GM12878 (cell line): Measurements from ENCODE around the gene SLC37A2. TPM values are rescaled to one million over a fixed set of nuclear protein-coding genes. Genes with fewer than 3 reads are reported as not detected.
"Not testable (repeated sequence)": the region's sequence is repeated elsewhere in the genome, so short reads cannot be mapped to it uniquely, and the experiment has no call there.

ENCODE experiments used
- ATAC-seq: fragments of 200-7000 bp; cut with Tn5 transposase; 3 replicates; pipeline ENCODE4 v1.9.1; 2020; ENCODE audit warnings: mild to moderate bottlenecking, moderate library complexity
- BruUV-seq: library from RNA; stranded (reverse); fragments of 400-500 nt; replicated peaks from 2 replicates; lab custom pipeline; 2021; lab: Mats Ljungman, UMichigan
- CTCF ChIA-PET: fragments of 300-600 bp; sonication (Branson Sonifier 250); formaldehyde crosslinking; extraction: SDS; loops from one replicate; lab custom pipeline; 2021; ENCODE audit warnings: inconsistent platforms; lab: Yijun Ruan, JAX
- POLR2A ChIA-PET: fragments of 350-600 bp; formaldehyde crosslinking; extraction: SDS; loops from one replicate; lab custom pipeline; 2021; ENCODE audit warnings: inconsistent platforms; lab: Charles Lee
- RAD21 ChIA-PET: fragments of 300-600 bp; sonication (Branson Sonifier 250); formaldehyde crosslinking; loops from one replicate; lab custom pipeline; 2023; ENCODE audit warnings: antibody characterized with exemption; ENCODE audit not compliant: unreplicated experiment; lab: Charles Lee
- SMC1A ChIA-PET: fragments of 300-600 bp; sonication (Branson Sonifier 250); formaldehyde crosslinking; loops from one replicate; lab custom pipeline; 2023; ENCODE audit not compliant: unreplicated experiment, uncharacterized antibody; lab: Charles Lee
- DNase-seq: peaks from one replicate; pipeline ENCODE4 v3.0.0-alpha.2; 2011; ENCODE audit warnings: low read depth, low spot score
- FAIRE-seq: peaks from 3 replicates; lab custom pipeline; 2011; peaks lifted over from hg19 to GRCh38; lab: Jason Lieb, UNC
- H2AFZ ChIP-seq: 2 replicates; pipeline ENCODE4 v1.6.0; 2011; ENCODE audit warnings: low read depth, low read length, control low read depth; ENCODE audit not compliant: control insufficient read depth
- H3K27ac ChIP-seq: 2 replicates; pipeline ENCODE4 v1.5.1; 2011; ENCODE audit warnings: control low read depth; ENCODE audit not compliant: control insufficient read depth, insufficient read depth
- H3K27me3 ChIP-seq, 2 experiments: replicated peaks in 1 of 2; 2 replicates each; pipeline versions ENCODE4 v1.6.0 to v1.6.1; 2011; ENCODE audit warnings: low read length in 1 of 2; ENCODE audit not compliant: control insufficient read depth in 2 of 2, insufficient read depth in 2 of 2
- H3K36me3 ChIP-seq, 2 experiments: 2 replicates each; pipeline ENCODE4 v1.5.1; 2011; ENCODE audit warnings: low read length in 1 of 2; ENCODE audit not compliant: control insufficient read depth in 2 of 2, insufficient read depth in 2 of 2
- H3K4me1 ChIP-seq: 2 replicates; pipeline ENCODE4 v1.6.1; 2011; ENCODE audit warnings: mild to moderate bottlenecking, low read length, moderate library complexity, mixed read lengths; ENCODE audit not compliant: control insufficient read depth, insufficient read depth
- H3K4me2 ChIP-seq: 2 replicates; pipeline ENCODE4 v1.6.0; 2011; ENCODE audit warnings: control low read depth; ENCODE audit not compliant: control insufficient read depth, insufficient read depth
- H3K4me3 ChIP-seq: fragments of 200-600 bp; sonication (generic); 2 replicates; pipeline ENCODE4 v1.5.1; 2016
- H3K79me2 ChIP-seq: 2 replicates; pipeline ENCODE4 v1.6.0; 2011; ENCODE audit warnings: low read length; ENCODE audit not compliant: control insufficient read depth, insufficient read depth
- H3K9ac ChIP-seq: 2 replicates; pipeline ENCODE4 v1.8.0; 2011; ENCODE audit warnings: low read length, control low read depth, mixed read lengths; ENCODE audit not compliant: control insufficient read depth, insufficient read depth
- H3K9me3 ChIP-seq: replicated peaks from 3 replicates; pipeline ENCODE4 v1.5.1; 2011; ENCODE audit warnings: mild to moderate bottlenecking, low read length; ENCODE audit not compliant: control insufficient read depth, insufficient read depth
- H4K20me1 ChIP-seq: 2 replicates; pipeline ENCODE4 v1.6.0; 2011; ENCODE audit not compliant: control insufficient read depth, insufficient read depth
- CBX3 ChIP-seq: fragments of 200-600 bp; sonication (generic); IDR thresholded peaks from 2 replicates; pipeline ENCODE4 v1.6.1; 2016; ENCODE audit warnings: low read depth, borderline replicate concordance
- E4F1 ChIP-seq: fragments of 450-650 bp; IDR thresholded peaks from 2 replicates; pipeline ENCODE4 v1.6.1; 2018; ENCODE audit warnings: borderline replicate concordance, mild to moderate bottlenecking; ENCODE audit not compliant: partially characterized antibody
- MYB ChIP-seq: fragments of 150-350 bp; IDR thresholded peaks from 2 replicates; pipeline ENCODE4 v1.6.1; 2014; ENCODE audit warnings: mild to moderate bottlenecking, low read depth, low read length, borderline replicate concordance
- ZNF274 ChIP-seq: IDR thresholded peaks from one replicate; pipeline ENCODE4 v1.8.0; 2011; ENCODE audit not compliant: insufficient read length, insufficient read depth
- WGBS: methylation state at CpG from one replicate; pipeline ENCODE4 v1.1.6; 2016; ENCODE audit warnings: low lambda C conversion rate; ENCODE audit not compliant: insufficient replicate concordance, insufficient coverage; ENCODE audit errors: missing lambda C conversion rate; 5-methylcytosine and 5-hydroxymethylcytosine counted together
- in situ Hi-C: fragments of 300-500 bp; cut with MboI; formaldehyde crosslinking; loops from 9 replicates; pipeline ENCODE4 v1.14.3; 2018; ENCODE audit warnings: mixed read lengths
- intact Hi-C: fragments of 100-400 bp; cut with micrococcal nuclease; formaldehyde crosslinking; loops from one replicate; pipeline ENCODE4 v1.14.2; 2022; ENCODE audit not compliant: unreplicated experiment
- polyA plus RNA-seq, 11 experiments: library from polyadenylated mRNA; depleted of rRNA in 4 of 11; unstranded in 6 of 11; stranded (reverse) in 5 of 11; fragments of >200 nt; fragmentation: Nextera tagmentation in 4 of 11; fragmentation: Illumina TruSeq in 1 of 11; extraction: Ambion mirVana in 4 of 11; extraction: Trizol in 1 of 11; gene quantifications; 1 replicate in 1 of 11; 2 replicates in 10 of 11; pipeline versions ENCODE4 v1.2.1 to v1.2.3, GENCODE V29; 2011 to 2016; ENCODE audit warnings: inconsistent platforms in 2 of 11, missing spikeins in 2 of 11, low read depth in 1 of 11
- total RNA-seq, 4 experiments: library from RNA; depleted of rRNA in 3 of 4; stranded (reverse); fragments of >200 nt in 3 of 4; fragmentation: Illumina TruSeq in 1 of 4; extraction: Trizol in 1 of 4; gene quantifications; 2 replicates each; pipeline versions ENCODE4 v1.2.1 to v1.2.3, GENCODE V29; 2013 to 2021

Gene SLC37A2
- total and polyA plus RNA-seq, 10 of the 15 experiments (the other 5 are each of a cell fraction or from before 2014, with no cell fraction given) = 0.26 to 9.8 (median 2.0) TPM

GRCh38 chr11:125088576-125089455 is 25.7 kb downstream of the SLC37A2 start:
- H2AFZ ChIP-seq = no peak overlapping the region
- ChIA-PET CTCF (interaction anchor here (0.7 to 7.4 kb wide), 5 partner anchors 17 to 128 kb away, joined by 3 to 100 read pairs (median 4); no protein-coding TSS in a partner anchor), RAD21 (no interaction called here), POLR2A (no interaction called here), SMC1A (interaction anchor here (1.3 to 1.7 kb wide), 2 partner anchors 16 to 36 kb away, joined by 3 to 6 read pairs; no protein-coding TSS in a partner anchor)
- no peaks in the 10 kb centered on the region for H4K20me1 ChIP-seq
- ATAC-seq = no peak
- H3K9me3 ChIP-seq = no peaks in the 10 kb centered on the region
- TF ChIP-seq CBX3 (no peak), MYB (no peak), ZNF274 (no peak), E4F1 (no peak)
- H3K4me2 ChIP-seq = no peak overlapping the region
- no peaks in the 10 kb centered on the region for H3K27me3 ChIP-seq
- no peak overlapping the region for H3K9ac ChIP-seq
- 81% methylated on average over 19 of the region's 20 CpGs for WGBS
- H3K27ac ChIP-seq = no peak overlapping the region
- FAIRE-seq = no peak
- no peaks in the 10 kb centered on the region for H3K4me1 ChIP-seq
- DNase-seq = no peak
- peaks cover 0 to 2% of the 10 kb centered on the region in 2 experiments; a peak in 1 of 4 replicates for H3K36me3 ChIP-seq
- BruUV-seq = no TSS peak
- no peaks in the 10 kb centered on the region for H3K79me2 ChIP-seq
- in situ Hi-C loops = no loop called here
- H3K4me3 ChIP-seq = no peak overlapping the region
- intact Hi-C loops = no loop called here

- ChIA-PET CTCF (interaction anchor here (2.0 to 7.4 kb wide), 4 partner anchors 11 to 52 kb away, joined by 6 to 100 read pairs (median 18); partner anchors contain the start of gene TMEM218), SMC1A (interaction anchor here (1.3 to 4.2 kb wide), 6 partner anchors 10 to 52 kb away, joined by 3 to 46 read pairs (median 8); no protein-coding TSS in a partner anchor), RAD21 (interaction anchor here (1.2 to 3.3 kb wide), 2 partner anchors 52 to 257 kb away, joined by 3 to 44 read pairs; no protein-coding TSS in a partner anchor)
- H3K79me2 ChIP-seq, DNase-seq, H3K4me1 ChIP-seq, POLR2A ChIA-PET, FAIRE-seq, H2AFZ ChIP-seq, H3K9ac ChIP-seq, BruUV-seq, H3K27ac ChIP-seq, H3K9me3 ChIP-seq, in situ Hi-C loops, H3K4me3 ChIP-seq, H4K20me1 ChIP-seq, H3K4me2 ChIP-seq, intact Hi-C loops, ATAC-seq, H3K36me3 ChIP-seq, H3K27me3 ChIP-seq: not testable (repeated sequence)
- 83% methylated on average over 18 of the region's 31 CpGs for WGBS
These were observed 26.4 kb downstream of the SLC37A2 start for GRCh38 chr11:125089481-125089880.
